Naive thymus-derived CD8-positive, alpha-beta T cell (primary cell): ENCODE measurements around the gene SMIM41. TPM values are rescaled to one million over a fixed set of nuclear protein-coding genes. Genes with fewer than 3 reads are reported as not detected.

Source experiments
- ATAC-seq, 2 donors: fragments of 150-1000 bp; cut with Tn5 transposase in 1 of 2; sonication (Bioruptor Pico), chemical (Tn5 transposase) in 1 of 2; 1 replicate in 1 of 2; 2 replicates in 1 of 2; pipeline ENCODE4 v1.10.0; 2021; ENCODE audit warnings: mild to moderate bottlenecking in 2 of 2, moderate library complexity in 2 of 2
- POLR2A ChIA-PET: fragments of 350-600 bp; sonication (Branson Sonifier 250); formaldehyde crosslinking; loops from one replicate; lab custom pipeline; 2021; ENCODE audit warnings: antibody characterized with exemption; lab: Charles Lee
- DNase-seq, 10 donors: peaks; one replicate each; pipeline versions ENCODE4 v3.0.0 to v3.0.0-alpha.2; 2020 to 2022
- H3K27ac Mint-ChIP-seq, 10 donors: one replicate each; pipeline ENCODE4 v1.8.0; 2020 to 2022; ENCODE audit warnings: mild to moderate bottlenecking in 10 of 10, mixed read lengths in 10 of 10, moderate library complexity in 4 of 10, inconsistent platforms in 1 of 10
- H3K27me3 Mint-ChIP-seq, 5 donors: one replicate each; pipeline ENCODE4 v1.8.0; 2021 to 2022; ENCODE audit warnings: mixed read lengths in 5 of 5
- H3K36me3 Mint-ChIP-seq, 3 donors: one replicate each; pipeline ENCODE4 v1.8.0; 2020 to 2022; ENCODE audit warnings: mixed read lengths in 3 of 3, mild to moderate bottlenecking in 2 of 3, inconsistent platforms in 1 of 3
- H3K4me1 Mint-ChIP-seq, 4 donors: one replicate each; pipeline ENCODE4 v1.8.0; 2021 to 2022; ENCODE audit warnings: mixed read lengths in 4 of 4
- H3K4me3 Mint-ChIP-seq, 10 donors: one replicate each; pipeline ENCODE4 v1.8.0; 2020 to 2022; ENCODE audit warnings: mild to moderate bottlenecking in 10 of 10, mixed read lengths in 10 of 10, moderate library complexity in 6 of 10, inconsistent platforms in 1 of 10
- H3K9me3 Mint-ChIP-seq, 9 donors: one replicate each; pipeline ENCODE4 v1.8.0; 2020 to 2022; ENCODE audit warnings: mixed read lengths in 9 of 9, mild to moderate bottlenecking in 3 of 9, inconsistent platforms in 1 of 9, moderate library complexity in 1 of 9
- polyA plus RNA-seq, 3 donors: library from polyadenylated mRNA; unstranded; fragments of 300-500 nt; fragmentation: Illumina TruSeq; gene quantifications; one replicate each; pipeline ENCODE4 v1.2.3, GENCODE V29; 2021
- total RNA-seq, 8 experiments: library from RNA in 2 of 8; stranded (reverse) in 2 of 8; gene quantifications; one replicate each; pipeline ENCODE4 v1.2.3 and lab custom pipeline; 2021 to 2026

Gene SMIM41
- total and polyA plus RNA-seq, 5 experiments from 2014 or later: not detected

- peak overlapping the region; percentile 52 to 88 (median 71) for H3K4me3 Mint-ChIP-seq
- POLR2A ChIA-PET: interaction anchor here (0.6 to 2.0 kb wide), 8 partner anchors 9 to 82 kb away, joined by 3 to 12 read pairs (median 6); partner anchors contain the start of genes ATG101 and NR4A1
- ATAC-seq (peak; percentile 65 to 80), DNase-seq (peak; percentile 44 to 87 (median 70))
- H3K27ac Mint-ChIP-seq: peak overlapping the region; percentile 61 to 93 (median 87)
- H3K4me1 Mint-ChIP-seq: peaks cover 20 to 74% (median 41%) of the 10 kb centered on the region in 4 donors
- no peaks in the 10 kb centered on the region for H3K36me3 Mint-ChIP-seq
- peaks cover 0 to 1% (median 0%) of the 10 kb centered on the region in 5 donors for H3K27me3 Mint-ChIP-seq
- no peaks in the 10 kb centered on the region for H3K9me3 Mint-ChIP-seq
Measured at GRCh38 chr12:52041695-52042123, 37.8 kb upstream of the SMIM41 start.

GRCh38 chr12:52042706-52043385 lies 36.7 kb upstream of the SMIM41 start:
- Mint-ChIP-seq H3K4me3 (peak overlapping the region in 1 of 10 donors; percentile 86), H3K27ac (peak overlapping the region in 4 of 10 donors; percentile 37 to 93 (median 88)), H3K27me3 (peaks cover 0 to 1% (median 0%) of the 10 kb centered on the region in 5 donors), H3K36me3 (no peaks in the 10 kb centered on the region), H3K9me3 (no peaks in the 10 kb centered on the region), H3K4me1 (peaks cover 20 to 73% (median 41%) of the 10 kb centered on the region in 4 donors)
- POLR2A ChIA-PET: interaction anchor here (2.0 kb wide), 2 partner anchors 8 to 17 kb away, joined by 7 to 11 read pairs; partner anchors contain the start of gene NR4A1
- no peak for DNase-seq
- ATAC-seq: no peak

- Mint-ChIP-seq H3K4me1 (peaks cover 16 to 67% (median 38%) of the 10 kb centered on the region in 4 donors), H3K4me3 (no peak overlapping the region), H3K9me3 (no peaks in the 10 kb centered on the region), H3K36me3 (no peaks in the 10 kb centered on the region), H3K27me3 (peaks cover 0 to 1% (median 0%) of the 10 kb centered on the region in 5 donors), H3K27ac (peak overlapping the region in 2 of 10 donors; percentile 48 to 50)
- POLR2A ChIA-PET: interaction anchor here (1.7 kb wide), 1 partner anchor 26 kb away, joined by 3 read pairs; the partner anchor contains the start of gene ATG101
- ATAC-seq: no peak
- DNase-seq: no peak
Measured at GRCh38 chr12:52043386-52044212, 35.9 kb upstream of the SMIM41 start.

GRCh38 chr12:52044292-52044983 lies 35.1 kb upstream of the SMIM41 start:
- Mint-ChIP-seq H3K9me3 (no peaks in the 10 kb centered on the region), H3K36me3 (no peaks in the 10 kb centered on the region), H3K27ac (peak overlapping the region in 1 of 10 donors; percentile 14), H3K27me3 (peaks cover 0 to 7% (median 4%) of the 10 kb centered on the region in 5 donors), H3K4me3 (no peak overlapping the region), H3K4me1 (peaks cover 20 to 68% (median 41%) of the 10 kb centered on the region in 4 donors)
- no peak for ATAC-seq
- no peak for DNase-seq
- POLR2A ChIA-PET: interaction anchor here (0.6 to 1.7 kb wide), 3 partner anchors 12 to 107 kb away, joined by 3 read pairs; partner anchors contain the start of gene ATG101

GRCh38 chr12:52045794-52046199 lies 33.7 kb upstream of the SMIM41 start:
- H3K27ac Mint-ChIP-seq: peak overlapping the region in 1 of 10 donors; percentile 32
- no peak for DNase-seq

GRCh38 chr12:52046859-52047258 lies 32.6 kb upstream of the SMIM41 start:
- Mint-ChIP-seq H3K4me1 (peaks cover 29 to 61% (median 44%) of the 10 kb centered on the region in 4 donors), H3K27ac (peak overlapping the region in 1 of 10 donors; percentile 32), H3K4me3 (no peak overlapping the region), H3K27me3 (peaks cover 0 to 10% (median 8%) of the 10 kb centered on the region in 5 donors), H3K36me3 (no peaks in the 10 kb centered on the region), H3K9me3 (no peaks in the 10 kb centered on the region)
- ATAC-seq (no peak), DNase-seq (no peak)
- POLR2A ChIA-PET: interaction anchor here (0.8 to 1.5 kb wide), 2 partner anchors 13 to 17 kb away, joined by 3 to 4 read pairs; no protein-coding TSS in a partner anchor

More at GRCh38 chr12:52045794-52046199, 33.7 kb upstream of the SMIM41 start:
- Mint-ChIP-seq H3K4me3 (no peak overlapping the region), H3K27me3 (peaks cover 0 to 10% (median 8%) of the 10 kb centered on the region in 5 donors), H3K9me3 (no peaks in the 10 kb centered on the region), H3K4me1 (peaks cover 27 to 65% (median 44%) of the 10 kb centered on the region in 4 donors), H3K36me3 (no peaks in the 10 kb centered on the region)
- POLR2A ChIA-PET: no interaction called here
- no peak for ATAC-seq

- POLR2A ChIA-PET: no interaction called here
- no peaks in the 10 kb centered on the region for H3K9me3 Mint-ChIP-seq
- H3K36me3 Mint-ChIP-seq: no peaks in the 10 kb centered on the region
- ATAC-seq (no peak), DNase-seq (no peak)
- peak overlapping the region; percentile 31 to 98 (median 92) for H3K4me3 Mint-ChIP-seq
- peaks cover 28 to 58% (median 48%) of the 10 kb centered on the region in 4 donors for H3K4me1 Mint-ChIP-seq
- H3K27me3 Mint-ChIP-seq: peaks cover 0 to 10% (median 8%) of the 10 kb centered on the region in 5 donors
- peak overlapping the region in 9 of 10 donors; percentile 70 to 100 (median 99) for H3K27ac Mint-ChIP-seq
Measured at GRCh38 chr12:52049286-52049685, 30.2 kb upstream of the SMIM41 start.

- DNase-seq (no peak), ATAC-seq (no peak)
- H3K27me3 Mint-ChIP-seq: peaks cover 0 to 10% (median 6%) of the 10 kb centered on the region in 5 donors
- no peaks in the 10 kb centered on the region for H3K36me3 Mint-ChIP-seq
- H3K27ac Mint-ChIP-seq: peak overlapping the region in 9 of 10 donors; percentile 23 to 100 (median 99)
- peak overlapping the region; percentile 59 to 98 (median 94) for H3K4me3 Mint-ChIP-seq
- no peaks in the 10 kb centered on the region for H3K9me3 Mint-ChIP-seq
- peaks cover 26 to 55% (median 48%) of the 10 kb centered on the region in 4 donors for H3K4me1 Mint-ChIP-seq
- POLR2A ChIA-PET: interaction anchor here (3.2 kb wide), 1 partner anchor 20 kb away, joined by 24 read pairs; the partner anchor contains the start of gene ATG101
Measured at GRCh38 chr12:52049688-52050087, 29.8 kb upstream of the SMIM41 start.

- POLR2A ChIA-PET: interaction anchor here (0.6 to 3.2 kb wide), 7 partner anchors 8 to 729 kb away, joined by 4 to 24 read pairs (median 9); partner anchors contain the start of genes ATG101 and TAMALIN
- DNase-seq (peak in 5 of 10 donors; percentile 13 to 67 (median 35)), ATAC-seq (no peak)
- Mint-ChIP-seq H3K36me3 (no peaks in the 10 kb centered on the region), H3K4me3 (peak overlapping the region; percentile 84 to 98 (median 94)), H3K9me3 (no peaks in the 10 kb centered on the region), H3K4me1 (peaks cover 26 to 54% (median 47%) of the 10 kb centered on the region in 4 donors), H3K27ac (peak overlapping the region in 9 of 10 donors; percentile 86 to 100 (median 99)), H3K27me3 (peaks cover 0 to 10% (median 6%) of the 10 kb centered on the region in 5 donors)
Measured at GRCh38 chr12:52050116-52050757, 29.3 kb upstream of the SMIM41 start.

GRCh38 chr12:52050758-52051541 lies 28.6 kb upstream of the SMIM41 start, which contains the start of gene NR4A1:
TSS of gene NR4A1 (plus strand) at chr12:52051442. CDS start at chr12:52054329, 2,887 bp downstream.
- Mint-ChIP-seq H3K4me3 (peak within 1 kb of the TSS; percentile 91 to 98 (median 94)), H3K9me3 (no peaks in the 10 kb centered on the region), H3K27me3 (peaks cover 0 to 10% (median 6%) of the 10 kb centered on the region in 5 donors), H3K4me1 (peaks cover 23 to 47% (median 43%) of the 10 kb centered on the region in 4 donors), H3K27ac (peak within 1 kb of the TSS; percentile 89 to 100 (median 99)), H3K36me3 (no peaks in the 10 kb centered on the region)
- POLR2A ChIA-PET: interaction anchor here (0.6 to 3.2 kb wide), 12 partner anchors 9 to 44 kb away, joined by 3 to 24 read pairs (median 6); partner anchors contain the start of genes ATG101 and TAMALIN
- ATAC-seq (peak; percentile 87 to 89), DNase-seq (peak; percentile 96 to 100 (median 99))
